NOMO-1 treated with DMSO at 0.1 percent for 48 hours (cell line): ENCODE data around the gene GINS2.

Experiments
- DNase-seq: peaks from one replicate; lab custom pipeline; 2025; ENCODE audit not compliant: unreplicated experiment; lab: John Stamatoyannopoulos, UW

Gene GINS2

GRCh38 chr16:85655216-85656129 lies 33.3 kb downstream of the GINS2 start:
- no peak for DNase-seq

- DNase-seq = no peak
These were observed 34.3 kb downstream of the GINS2 start for GRCh38 chr16:85654251-85655095.

- no peak for DNase-seq
These were observed 35.4 kb downstream of the GINS2 start for GRCh38 chr16:85653290-85653891.

GRCh38 chr16:85652431-85653221 lies 36.1 kb downstream of the GINS2 start:
- peak; percentile 32 for DNase-seq

- no peak for DNase-seq
These were observed 36.9 kb downstream of the GINS2 start for GRCh38 chr16:85651629-85652430.

- no peak for DNase-seq
These were observed 37.7 kb downstream of the GINS2 start for GRCh38 chr16:85650844-85651628.

- no peak for DNase-seq
These were observed 38.5 kb downstream of the GINS2 start for GRCh38 chr16:85650135-85650843.

- DNase-seq = no peak
These were observed 39.2 kb downstream of the GINS2 start for GRCh38 chr16:85649411-85650134.

GRCh38 chr16:85648805-85649204 lies 39.9 kb downstream of the GINS2 start:
- no peak for DNase-seq

- no peak for DNase-seq
These were observed 40.6 kb downstream of the GINS2 start for GRCh38 chr16:85648070-85648714.

GRCh38 chr16:85646976-85647375 lies 41.8 kb downstream of the GINS2 start:
- DNase-seq = no peak

- DNase-seq = no peak
These were observed 42.3 kb downstream of the GINS2 start for GRCh38 chr16:85646358-85646907.

GRCh38 chr16:85645021-85645589 lies 43.6 kb downstream of the GINS2 start:
- DNase-seq = no peak

GRCh38 chr16:85644093-85644712 lies 44.6 kb downstream of the GINS2 start:
- DNase-seq = no peak

- DNase-seq = no peak
These were observed 45.1 kb downstream of the GINS2 start for GRCh38 chr16:85643631-85644030.

- DNase-seq = no peak
These were observed 45.9 kb downstream of the GINS2 start for GRCh38 chr16:85642762-85643358.
